GM19351 (cell line): ENCODE measurements around the gene SSR4.
A peak's percentile ranks its signal among the peaks of the same experiment; 100 is the strongest.

Experiments
- ATAC-seq: cut with Tn5 transposase; IDR thresholded peaks from one replicate; pipeline ENCODE4 v1.9.1; 2021; ENCODE audit warnings: mild to moderate bottlenecking, moderate library complexity; ENCODE audit not compliant: unreplicated experiment

SSR4 gene

GRCh38 chrX:153780678-153781427 is 13.6 kb upstream of the SSR4 start, which contains the start of gene SRPK3:
Gene SRPK3, plus strand, starts transcription at chrX:153781041. Its CDS starts 46 bp downstream, at chrX:153781087.
- ATAC-seq = no peak

DNA sequence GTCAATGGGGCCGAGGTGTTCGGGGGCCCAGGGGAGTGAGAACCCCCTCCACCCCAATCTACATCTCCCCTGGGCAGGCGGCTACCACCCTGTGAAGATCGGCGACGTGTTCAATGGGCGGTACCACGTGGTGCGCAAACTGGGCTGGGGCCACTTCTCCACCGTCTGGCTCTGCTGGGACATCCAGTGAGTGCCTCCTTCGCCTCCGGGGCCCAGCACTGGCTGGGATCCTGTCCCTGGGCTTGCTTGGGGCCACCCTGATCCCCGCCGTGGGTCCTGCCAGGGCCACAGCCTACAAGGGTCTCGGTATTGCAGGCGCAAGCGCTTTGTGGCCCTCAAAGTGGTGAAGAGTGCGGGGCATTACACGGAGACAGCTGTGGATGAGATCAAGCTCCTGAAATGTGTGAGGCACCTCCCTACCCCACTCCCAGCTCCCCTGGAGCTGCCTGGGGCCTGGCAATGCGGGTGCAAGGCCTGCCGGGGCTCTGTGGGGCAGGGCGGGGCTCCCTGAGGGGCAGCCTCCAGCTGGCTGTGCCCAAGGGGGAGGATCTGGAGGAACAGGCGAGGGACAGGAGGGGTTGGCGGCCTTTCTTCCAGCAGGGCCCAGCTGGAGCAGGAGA is 12.9 kb upstream of the SSR4 start:
- ATAC-seq = no peak

DNA sequence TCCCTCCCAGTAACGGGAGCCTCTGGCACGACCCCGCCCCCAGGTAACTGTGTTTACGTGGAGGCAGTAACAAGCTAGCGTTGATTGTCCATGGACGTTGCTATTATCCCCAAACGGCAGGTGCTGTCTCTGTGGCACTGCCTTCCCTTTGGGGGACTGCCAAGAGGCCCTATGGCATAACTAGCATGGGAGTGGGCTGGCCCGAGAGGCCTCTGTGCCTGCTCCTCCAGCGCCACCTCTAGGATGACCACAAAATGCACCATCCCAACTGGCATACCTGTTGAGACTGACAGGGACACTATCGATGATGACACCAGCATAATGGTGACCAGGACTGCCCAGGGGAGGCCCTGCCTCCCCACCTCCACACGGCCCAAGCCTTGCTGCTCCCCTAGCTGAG is 12.2 kb upstream of the SSR4 start:
- ATAC-seq = no peak

DNA sequence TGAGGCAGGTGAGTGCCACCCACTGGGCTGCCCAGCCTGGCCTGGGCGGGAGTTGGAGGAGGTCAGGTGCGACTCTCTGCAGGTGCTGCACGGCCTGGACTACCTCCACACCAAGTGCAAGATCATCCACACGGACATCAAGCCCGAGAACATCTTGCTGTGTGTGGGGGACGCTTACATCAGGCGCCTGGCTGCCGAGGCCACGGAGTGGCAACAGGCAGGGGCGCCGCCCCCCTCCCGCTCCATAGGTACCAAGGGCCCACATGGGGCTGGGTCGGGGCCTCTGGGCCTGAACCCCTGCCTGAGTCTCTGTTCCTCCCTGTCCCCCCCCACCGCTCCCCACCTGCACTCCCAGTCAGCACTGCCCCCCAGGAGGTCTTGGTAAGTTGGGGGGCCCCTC is 11.6 kb upstream of the SSR4 start:
- ATAC-seq = no peak

- no peak for ATAC-seq
These were observed 11.0 kb upstream of the SSR4 start for GRCh38 chrX:153783378-153784013.

GRCh38 chrX:153784325-153784967 is 10.0 kb upstream of the SSR4 start:
- no peak for ATAC-seq

DNA sequence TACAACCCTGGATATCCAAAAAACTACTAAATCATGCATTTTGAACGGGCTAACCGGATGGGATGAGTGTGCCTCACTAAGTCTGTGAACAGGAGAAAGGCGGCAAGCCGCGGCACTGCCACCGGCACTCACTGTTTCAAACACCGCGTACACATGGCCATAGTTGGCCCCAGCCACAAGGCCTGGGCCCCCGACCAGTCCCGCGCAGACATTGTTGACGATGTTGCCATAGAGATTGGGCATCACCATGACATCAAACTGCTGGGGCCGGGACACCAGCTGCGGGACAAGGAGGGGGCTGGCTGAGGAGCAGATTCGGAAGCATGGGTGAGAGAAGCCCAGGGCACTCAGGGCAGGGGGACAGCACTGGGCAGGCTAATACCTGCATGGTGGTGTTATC is 7.8 kb upstream of the SSR4 start:
- ATAC-seq = no peak

GRCh38 chrX:153789654-153790053 is 4.8 kb upstream of the SSR4 start:
- no peak for ATAC-seq

DNA sequence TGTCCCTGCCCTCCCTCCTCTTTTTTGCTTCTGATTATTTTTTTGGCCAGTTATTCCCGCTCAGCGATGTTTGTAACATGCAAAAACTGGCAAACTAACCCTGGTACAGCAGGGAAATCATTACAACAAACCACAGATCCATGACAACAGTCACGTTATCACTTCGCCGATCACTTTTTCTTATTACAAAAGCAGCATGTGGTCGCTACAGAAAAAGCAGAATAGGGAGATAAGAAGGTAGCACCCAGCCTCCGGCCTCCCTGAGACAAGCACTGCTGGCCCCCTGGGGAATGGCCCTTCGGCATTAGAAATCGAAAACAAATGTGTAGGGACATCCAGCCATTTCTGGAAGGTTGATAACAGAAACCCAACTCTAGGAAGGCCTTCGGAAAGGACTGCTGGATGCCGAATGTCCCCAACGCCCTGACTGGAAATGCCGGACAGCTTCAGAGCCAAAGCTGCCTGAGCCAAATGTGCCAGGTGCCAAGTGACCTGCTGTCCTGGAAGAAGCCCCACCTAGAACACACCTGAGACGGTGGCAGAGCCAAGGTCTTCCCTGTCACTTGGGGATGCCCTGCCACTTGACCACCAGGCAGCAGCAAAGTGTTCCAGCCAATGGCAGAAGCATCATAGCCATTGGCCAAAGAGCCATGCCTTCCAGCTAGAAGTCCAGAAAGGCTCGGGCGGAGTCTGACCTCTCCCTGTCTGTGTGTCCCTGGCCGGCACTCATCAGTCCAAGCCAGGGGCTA is 3.2 kb upstream of the SSR4 start:
- no peak for ATAC-seq

- no peak for ATAC-seq
These were observed 2.1 kb upstream of the SSR4 start for GRCh38 chrX:153792368-153792767.

GRCh38 chrX:153793291-153793690 is 1.2 kb upstream of the SSR4 start:
- ATAC-seq = no peak

GRCh38 chrX:153794897-153795816 is 689 bp downstream of the SSR4 start:
- peak; percentile 1 for ATAC-seq

DNA sequence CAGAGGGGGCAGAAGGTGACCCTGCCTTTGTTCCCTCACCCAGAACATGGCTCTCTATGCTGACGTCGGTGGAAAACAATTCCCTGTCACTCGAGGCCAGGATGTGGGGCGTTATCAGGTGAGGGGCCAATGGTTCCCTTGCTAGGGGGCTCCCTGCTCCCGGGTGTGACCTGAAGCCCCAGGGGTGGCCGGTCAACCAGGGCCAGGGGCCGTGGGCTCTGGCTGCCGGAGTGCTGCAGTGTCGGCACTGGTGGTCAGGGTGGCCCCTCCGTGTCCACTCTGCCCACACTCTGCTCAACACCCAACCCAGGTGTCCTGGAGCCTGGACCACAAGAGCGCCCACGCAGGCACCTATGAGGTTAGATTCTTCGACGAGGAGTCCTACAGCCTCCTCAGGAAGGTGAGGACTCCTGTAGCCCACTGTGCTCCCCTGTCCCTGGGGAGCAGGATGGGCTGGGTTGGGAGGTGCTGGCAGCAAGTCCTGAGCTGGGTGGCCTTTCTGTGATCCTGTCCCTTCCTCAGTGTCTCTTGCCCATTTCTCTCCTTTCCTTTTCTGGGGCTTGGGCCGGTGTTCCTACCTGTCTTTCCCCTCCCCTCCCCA is 3.0 kb downstream of the SSR4 start:
- no peak for ATAC-seq

DNA sequence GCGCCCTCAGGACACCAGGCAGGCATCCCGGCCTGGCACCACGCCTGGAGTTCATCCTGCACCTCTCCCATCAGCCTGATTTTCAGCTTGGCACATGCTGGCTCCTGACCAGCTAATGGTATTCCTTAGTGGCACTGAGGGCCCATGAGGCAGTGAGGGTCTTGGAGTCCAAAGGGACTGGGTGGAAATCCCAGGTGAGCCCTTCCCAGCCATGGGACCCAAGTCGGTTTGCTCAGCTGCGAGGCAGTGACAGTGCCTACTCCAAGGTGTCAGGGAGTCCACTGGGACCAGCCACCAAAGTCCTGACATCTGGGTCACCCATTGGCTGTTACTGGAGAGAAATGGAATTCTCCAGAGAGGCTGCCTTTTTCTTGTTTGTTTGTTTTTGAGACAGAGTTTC is 4.9 kb downstream of the SSR4 start:
- no peak for ATAC-seq

- ATAC-seq = no peak
These were observed 5.8 kb downstream of the SSR4 start for GRCh38 chrX:153800177-153800722.

DNA sequence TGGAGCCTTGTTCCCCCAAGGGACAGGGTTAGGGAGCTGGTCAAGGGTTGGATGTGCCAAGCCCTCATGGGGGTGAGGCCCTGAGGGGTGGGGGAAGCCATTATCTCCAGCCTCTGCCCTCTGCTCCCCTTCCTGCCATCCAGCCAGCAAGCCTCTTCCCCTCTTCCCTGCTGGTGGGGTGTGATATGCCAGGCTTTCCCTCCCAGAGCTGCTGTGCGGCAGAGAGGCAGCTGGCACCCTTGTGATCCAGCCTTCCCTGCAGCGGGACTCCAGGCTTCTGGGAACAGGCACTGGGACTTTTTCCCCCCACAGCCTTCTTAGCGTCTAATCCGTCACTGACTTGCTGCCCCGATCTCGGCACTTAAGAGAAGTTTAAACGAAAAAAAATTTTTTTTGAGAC is 6.3 kb downstream of the SSR4 start:
- ATAC-seq = no peak

GRCh38 chrX:153801669-153802068 is 7.2 kb downstream of the SSR4 start:
- ATAC-seq = no peak

DNA sequence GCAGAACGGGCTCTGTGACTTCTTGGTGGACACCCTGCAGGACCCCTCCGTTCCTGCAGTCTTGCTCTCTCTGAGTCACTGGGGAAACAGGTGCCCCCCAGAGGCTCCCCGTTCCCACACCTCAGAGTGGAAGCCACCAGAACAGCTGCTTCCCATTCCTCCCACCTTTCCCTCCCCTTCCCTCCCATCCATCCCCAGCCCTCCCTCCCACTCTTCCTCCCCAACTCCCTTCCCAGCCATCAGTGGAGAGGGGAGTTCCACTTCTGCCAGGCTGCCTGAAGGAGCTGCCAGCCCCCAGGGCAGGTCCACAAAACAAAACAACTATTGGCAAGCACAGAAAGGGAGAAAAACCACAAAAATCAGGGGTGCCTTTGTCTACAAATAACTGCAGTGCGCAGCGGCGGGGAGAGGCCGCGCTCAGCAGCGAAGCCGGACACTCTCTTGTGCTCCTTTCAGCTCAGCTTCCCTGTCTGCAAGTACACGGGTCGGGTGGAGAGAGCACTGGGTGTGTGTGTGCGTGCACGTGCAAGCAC is 8.1 kb downstream of the SSR4 start:
- ATAC-seq = no peak
